Measurements from ENCODE around the gene ROS1. TPM values are rescaled to one million over a fixed set of nuclear protein-coding genes. Genes with fewer than 3 reads are reported as not detected.

ROS1 gene
- polyA plus RNA-seq, 3 donors, result not detected

- no peak overlapping the region for H2AFZ ChIP-seq (ENCODE audit: insufficient read depth, low read depth, low read length, poor library complexity, severe bottlenecking)
- no peaks in the 10 kb centered on the region for H3K9me3 ChIP-seq (replicated peaks in 1 of 2; ENCODE audit: control insufficient read depth in 1 of 2, insufficient read depth in 1 of 2, low read length in 2 of 2)
- no peaks in the 10 kb centered on the region for H3K36me3 Mint-ChIP-seq
- H3K4me1 ChIP-seq (ENCODE audit: control insufficient read depth in 1 of 2, insufficient read depth in 2 of 2, low read length in 2 of 2), result no peaks in the 10 kb centered on the region
- H4K20me1 ChIP-seq (ENCODE audit: insufficient read depth, low read length), result no peaks in the 10 kb centered on the region
- TF ChIP-seq CTCF (IDR thresholded peaks at IDR 0.05), result no peak
- no peak overlapping the region for H3K27ac ChIP-seq (ENCODE audit: low read depth in 1 of 2, low read length in 2 of 2)
- H3K4me3 Mint-ChIP-seq, result no peak overlapping the region
- H3K27ac Mint-ChIP-seq, result no peak overlapping the region
- no CpG with 5 or more reads among the region's 2 CpGs for WGBS (ENCODE audit: insufficient coverage)
- no peak for DNase-seq
- no peaks in the 10 kb centered on the region for H3K36me3 ChIP-seq (replicated peaks in 1 of 2; ENCODE audit: control insufficient read depth in 1 of 2, insufficient read depth in 2 of 2, low read length in 2 of 2)
- no peak overlapping the region for H3K4me3 ChIP-seq (replicated peaks in 1 of 3; ENCODE audit: low read depth in 2 of 3, low read length in 3 of 3)
- H3K9ac ChIP-seq (ENCODE audit: insufficient read depth, low read length, poor library complexity, severe bottlenecking), result no peak overlapping the region
- peaks cover 7% of the 10 kb centered on the region for H3K4me1 Mint-ChIP-seq
- H3K27me3 ChIP-seq (ENCODE audit: control insufficient read depth in 2 of 2, insufficient read depth in 2 of 2, low read length in 2 of 2), result no peaks in the 10 kb centered on the region
- H3K4me2 ChIP-seq (replicated peaks; ENCODE audit: extremely low read depth, low read length, poor library complexity, severe bottlenecking), result no peak overlapping the region
- no peaks in the 10 kb centered on the region for H3K79me2 ChIP-seq (ENCODE audit: insufficient read depth, low read length)
- H3K27me3 Mint-ChIP-seq (ENCODE audit: low read depth in 3 of 3), result peaks cover 2 to 8% (median 3%) of the 10 kb centered on the region in 3 donors
- intact Hi-C loops (cut with micrococcal nuclease), result no loop called here
- H3K9me3 Mint-ChIP-seq, result peaks cover 0 to 3% (median 0%) of the 10 kb centered on the region in 7 donors
Measured at GRCh38 chr6:117459204-117459944, 33.6 kb upstream of the ROS1 start.

GRCh38 chr6:117456998-117457397 lies 31.3 kb upstream of the ROS1 start:
- peaks cover 4% of the 10 kb centered on the region for H3K4me1 Mint-ChIP-seq
- H3K4me3 ChIP-seq (replicated peaks in 1 of 3; ENCODE audit: low read depth in 2 of 3, low read length in 3 of 3), result no peak overlapping the region
- intact Hi-C loops (cut with micrococcal nuclease), result no loop called here
- H3K9ac ChIP-seq (ENCODE audit: insufficient read depth, low read length, poor library complexity, severe bottlenecking), result no peak overlapping the region
- H3K4me2 ChIP-seq (replicated peaks; ENCODE audit: extremely low read depth, low read length, poor library complexity, severe bottlenecking), result no peak overlapping the region
- H3K27ac Mint-ChIP-seq, result no peak overlapping the region
- no peaks in the 10 kb centered on the region for H3K9me3 Mint-ChIP-seq
- DNase-seq, result no peak
- no peaks in the 10 kb centered on the region for H3K79me2 ChIP-seq (ENCODE audit: insufficient read depth, low read length)
- H3K27ac ChIP-seq (ENCODE audit: low read depth in 1 of 2, low read length in 2 of 2), result no peak overlapping the region
- H3K4me3 Mint-ChIP-seq, result no peak overlapping the region
- no peaks in the 10 kb centered on the region for H3K27me3 ChIP-seq (ENCODE audit: control insufficient read depth in 2 of 2, insufficient read depth in 2 of 2, low read length in 2 of 2)
- peaks cover 0 to 7% (median 2%) of the 10 kb centered on the region in 3 donors for H3K27me3 Mint-ChIP-seq (ENCODE audit: low read depth in 3 of 3)
- no peaks in the 10 kb centered on the region for H4K20me1 ChIP-seq (ENCODE audit: insufficient read depth, low read length)
- no peak overlapping the region for H2AFZ ChIP-seq (ENCODE audit: insufficient read depth, low read depth, low read length, poor library complexity, severe bottlenecking)
- peaks cover 2% of the 10 kb centered on the region in 2 donors for H3K4me1 ChIP-seq (ENCODE audit: control insufficient read depth in 1 of 2, insufficient read depth in 2 of 2, low read length in 2 of 2)
- H3K36me3 Mint-ChIP-seq, result no peaks in the 10 kb centered on the region
- H3K36me3 ChIP-seq (replicated peaks in 1 of 2; ENCODE audit: control insufficient read depth in 1 of 2, insufficient read depth in 2 of 2, low read length in 2 of 2), result no peaks in the 10 kb centered on the region
- no peak for TF ChIP-seq CTCF (IDR thresholded peaks at IDR 0.05)
- no CpG with 5 or more reads among the region's 5 CpGs for WGBS (ENCODE audit: insufficient coverage)
- H3K9me3 ChIP-seq (replicated peaks in 1 of 2; ENCODE audit: control insufficient read depth in 1 of 2, insufficient read depth in 1 of 2, low read length in 2 of 2), result no peaks in the 10 kb centered on the region

All from CD14-positive monocyte (primary cell).